Measurements from ENCODE around the gene LRRC73.

- no peak for TF ChIP-seq CTCF (IDR thresholded peaks at IDR 0.05)
- TF ChIP-seq POLR2AphosphoS5 (IDR thresholded peaks at IDR 0.05) = no peak
These were observed 15.4 kb downstream of the LRRC73 start for GRCh38 chr6:43494766-43495165.

Measured in breast epithelium (tissue), 3 donors.